ENCODE measurements around the gene WNT3A. TPM values are rescaled to one million over a fixed set of nuclear protein-coding genes. Genes with fewer than 3 reads are reported as not detected.

WNT3A gene
- polyA plus RNA-seq, 3 donors, result not detected

DNA sequence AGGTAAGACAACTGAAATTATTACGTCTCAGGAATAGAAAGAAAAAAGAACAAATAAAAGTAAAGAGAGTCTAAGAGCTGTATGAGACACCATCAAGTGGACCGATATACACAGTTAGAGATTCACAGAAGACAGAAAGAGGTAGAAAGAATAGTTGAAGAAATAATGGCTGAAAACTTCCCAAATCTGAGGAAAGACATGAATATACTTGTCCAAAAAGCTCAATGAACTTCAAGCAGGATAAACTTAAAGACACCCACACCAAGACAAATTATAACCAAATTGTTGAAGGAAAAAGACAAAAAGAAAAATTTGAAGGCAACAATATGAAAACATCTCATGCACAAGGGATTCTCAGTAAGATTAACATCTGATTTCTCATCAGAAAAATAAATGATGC, 19.6 kb upstream of the WNT3A start:
- peaks cover 8 to 18% (median 11%) of the 10 kb centered on the region in 3 donors for H3K27me3 Mint-ChIP-seq (ENCODE audit: low read depth in 3 of 3)
- TF ChIP-seq, protein P1, sequence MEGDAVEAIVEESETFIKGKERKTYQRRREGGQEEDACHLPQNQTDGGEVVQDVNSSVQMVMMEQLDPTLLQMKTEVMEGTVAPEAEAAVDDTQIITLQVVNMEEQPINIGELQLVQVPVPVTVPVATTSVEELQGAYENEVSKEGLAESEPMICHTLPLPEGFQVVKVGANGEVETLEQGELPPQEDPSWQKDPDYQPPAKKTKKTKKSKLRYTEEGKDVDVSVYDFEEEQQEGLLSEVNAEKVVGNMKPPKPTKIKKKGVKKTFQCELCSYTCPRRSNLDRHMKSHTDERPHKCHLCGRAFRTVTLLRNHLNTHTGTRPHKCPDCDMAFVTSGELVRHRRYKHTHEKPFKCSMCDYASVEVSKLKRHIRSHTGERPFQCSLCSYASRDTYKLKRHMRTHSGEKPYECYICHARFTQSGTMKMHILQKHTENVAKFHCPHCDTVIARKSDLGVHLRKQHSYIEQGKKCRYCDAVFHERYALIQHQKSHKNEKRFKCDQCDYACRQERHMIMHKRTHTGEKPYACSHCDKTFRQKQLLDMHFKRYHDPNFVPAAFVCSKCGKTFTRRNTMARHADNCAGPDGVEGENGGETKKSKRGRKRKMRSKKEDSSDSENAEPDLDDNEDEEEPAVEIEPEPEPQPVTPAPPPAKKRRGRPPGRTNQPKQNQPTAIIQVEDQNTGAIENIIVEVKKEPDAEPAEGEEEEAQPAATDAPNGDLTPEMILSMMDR (IDR thresholded peaks at IDR 0.05), result no peak
- H4K20me1 ChIP-seq (ENCODE audit: insufficient read depth, low read length), result no peaks in the 10 kb centered on the region
- H3K79me2 ChIP-seq (ENCODE audit: insufficient read depth, low read length), result no peaks in the 10 kb centered on the region
- H3K9me3 ChIP-seq (replicated peaks in 1 of 2; ENCODE audit: control insufficient read depth in 1 of 2, insufficient read depth in 1 of 2, low read length in 2 of 2), result no peaks in the 10 kb centered on the region
- H3K4me3 ChIP-seq (replicated peaks in 1 of 3; ENCODE audit: low read depth in 2 of 3, low read length in 3 of 3), result no peak overlapping the region
- H2AFZ ChIP-seq (ENCODE audit: insufficient read depth, low read depth, low read length, poor library complexity, severe bottlenecking), result no peak overlapping the region
- no peaks in the 10 kb centered on the region for H3K36me3 Mint-ChIP-seq
- H3K4me3 Mint-ChIP-seq, result no peak overlapping the region
- WGBS (ENCODE audit: insufficient coverage), result no CpG with 5 or more reads among the region's 2 CpGs
- H3K27ac Mint-ChIP-seq, result no peak overlapping the region
- no peak overlapping the region for H3K9ac ChIP-seq (ENCODE audit: insufficient read depth, low read length, poor library complexity, severe bottlenecking)
- intact Hi-C loops (cut with micrococcal nuclease), result no loop called here
- no peaks in the 10 kb centered on the region for H3K4me1 ChIP-seq (ENCODE audit: control insufficient read depth in 1 of 2, insufficient read depth in 2 of 2, low read length in 2 of 2)
- H3K9me3 Mint-ChIP-seq, result peaks cover 0 to 7% (median 4%) of the 10 kb centered on the region in 7 donors
- H3K27ac ChIP-seq (ENCODE audit: low read depth in 1 of 2, low read length in 2 of 2), result no peak overlapping the region
- no peaks in the 10 kb centered on the region for H3K36me3 ChIP-seq (replicated peaks in 1 of 2; ENCODE audit: control insufficient read depth in 1 of 2, insufficient read depth in 2 of 2, low read length in 2 of 2)
- H3K27me3 ChIP-seq (ENCODE audit: control insufficient read depth in 2 of 2, insufficient read depth in 2 of 2, low read length in 2 of 2), result peaks cover 0 to 11% of the 10 kb centered on the region in 2 donors
- DNase-seq, result no peak
- H3K4me1 Mint-ChIP-seq, result no peaks in the 10 kb centered on the region
- no peak overlapping the region for H3K4me2 ChIP-seq (replicated peaks; ENCODE audit: extremely low read depth, low read length, poor library complexity, severe bottlenecking)

DNA sequence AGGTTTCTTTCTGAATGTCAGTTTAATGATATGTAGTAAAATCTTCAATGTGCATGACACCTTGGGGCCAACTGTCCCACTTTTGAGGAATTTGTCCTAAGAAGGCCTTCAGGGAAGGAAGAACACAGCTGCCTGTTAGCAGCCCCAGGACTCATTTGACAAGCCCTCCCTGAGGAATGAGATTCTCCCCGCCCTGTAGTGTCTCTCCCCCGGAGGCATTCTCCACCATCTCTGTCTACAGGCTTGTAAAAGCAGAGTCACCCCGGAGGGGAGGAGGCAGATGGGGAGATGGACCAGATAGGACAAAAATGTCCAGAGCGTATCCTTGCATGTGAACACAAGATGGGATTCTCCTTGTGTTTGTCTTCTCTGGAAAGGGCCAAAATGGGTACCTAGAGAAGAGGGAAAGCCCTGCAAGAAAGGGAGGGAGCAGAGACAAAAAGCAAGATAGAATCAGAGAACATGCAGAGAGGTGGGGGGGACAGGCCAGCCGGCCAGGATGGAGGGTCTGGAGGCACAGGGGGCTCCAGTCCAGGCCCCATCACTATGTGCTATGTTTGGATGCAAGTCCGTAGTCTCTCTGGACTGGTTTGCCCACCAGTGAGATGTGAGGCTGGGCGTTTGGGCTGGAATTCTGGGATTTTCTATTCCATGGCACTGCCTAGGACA, 12.0 kb upstream of the WNT3A start:
- no peak overlapping the region for H3K27ac Mint-ChIP-seq
- Histone ChIP-seq H3K4me2 (replicated peaks; ENCODE audit: extremely low read depth, low read length, poor library complexity, severe bottlenecking) (no peak overlapping the region), H3K36me3 (replicated peaks in 1 of 2; ENCODE audit: control insufficient read depth in 1 of 2, insufficient read depth in 2 of 2, low read length in 2 of 2) (no peaks in the 10 kb centered on the region), H3K4me3 (replicated peaks in 1 of 3; ENCODE audit: low read depth in 2 of 3, low read length in 3 of 3) (no peak overlapping the region), H3K79me2 (ENCODE audit: insufficient read depth, low read length) (no peaks in the 10 kb centered on the region), H4K20me1 (ENCODE audit: insufficient read depth, low read length) (no peaks in the 10 kb centered on the region), H2AFZ (ENCODE audit: insufficient read depth, low read depth, low read length, poor library complexity, severe bottlenecking) (no peak overlapping the region), H3K4me1 (ENCODE audit: control insufficient read depth in 1 of 2, insufficient read depth in 2 of 2, low read length in 2 of 2) (no peaks in the 10 kb centered on the region), H3K9me3 (replicated peaks in 1 of 2; ENCODE audit: control insufficient read depth in 1 of 2, insufficient read depth in 1 of 2, low read length in 2 of 2) (peaks cover 5 to 6% of the 10 kb centered on the region in 2 donors), H3K27ac (ENCODE audit: low read depth in 1 of 2, low read length in 2 of 2) (no peak overlapping the region), H3K27me3 (ENCODE audit: control insufficient read depth in 2 of 2, insufficient read depth in 2 of 2, low read length in 2 of 2) (peaks cover 0 to 2% of the 10 kb centered on the region in 2 donors), H3K9ac (ENCODE audit: insufficient read depth, low read length, poor library complexity, severe bottlenecking) (no peak overlapping the region)
- WGBS (ENCODE audit: insufficient coverage), result 77% methylated on average over 5 of the region's 7 CpGs
- no peak for DNase-seq
- H3K36me3 Mint-ChIP-seq, result no peaks in the 10 kb centered on the region
- TF ChIP-seq, protein P1 (IDR thresholded peaks at IDR 0.05), result no peak
- H3K4me1 Mint-ChIP-seq, result no peaks in the 10 kb centered on the region
- no peak overlapping the region for H3K4me3 Mint-ChIP-seq
- H3K9me3 Mint-ChIP-seq, result peaks cover 7 to 24% (median 14%) of the 10 kb centered on the region in 7 donors
- intact Hi-C loops (cut with micrococcal nuclease), result loop anchor here in 1 of 2 donors (5.0 to 10.0 kb wide), 2 partner anchors 140 to 518 kb away; no protein-coding TSS in a partner anchor
- peaks cover 0 to 19% (median 8%) of the 10 kb centered on the region in 3 donors for H3K27me3 Mint-ChIP-seq (ENCODE audit: low read depth in 3 of 3)
